HepG2 (cell line): ENCODE results near the gene SDR39U1. TPM values are rescaled to one million over a fixed set of nuclear protein-coding genes. Genes with fewer than 3 reads are reported as not detected.

ENCODE experiments used
- HNF4A ChIP-seq: sonication (generic); formaldehyde crosslinking; IDR thresholded peaks from 2 replicates; pipeline ENCODE4 v1.4.0; 2020; ENCODE audit warnings: missing genetic modification reagents
- NCOR1 ChIP-seq: fragments of 200-600 bp; sonication (generic); IDR thresholded peaks from 2 replicates; pipeline ENCODE4 v1.7.0; 2017; ENCODE audit warnings: antibody characterized with exemption, low read length, borderline replicate concordance
- PAWR ChIP-seq: sonication (generic); formaldehyde crosslinking; IDR thresholded peaks from 2 replicates; pipeline ENCODE4 v1.4.0; 2020; ENCODE audit warnings: missing genetic modification reagents, mild to moderate bottlenecking, borderline replicate concordance
- PTBP1 ChIP-seq: fragments of 200-400 bp; formaldehyde crosslinking; IDR thresholded peaks from 2 replicates; pipeline ENCODE4 v1.6.1; 2018; ENCODE audit warnings: low read length, low read depth; ENCODE audit not compliant: poor library complexity, severe bottlenecking
- RBM39 ChIP-seq: fragments of 200-400 bp; formaldehyde crosslinking; IDR thresholded peaks from one replicate; pipeline ENCODE4 v1.6.1; 2018; ENCODE audit warnings: antibody characterized with exemption, mild to moderate bottlenecking, low read depth, low read length; ENCODE audit not compliant: poor library complexity, severe bottlenecking
- WIZ ChIP-seq: sonication (generic); formaldehyde crosslinking; IDR thresholded peaks from 2 replicates; pipeline ENCODE4 v1.5.1; 2020; ENCODE audit warnings: mild to moderate bottlenecking, missing genetic modification reagents
- ZBTB1 ChIP-seq: sonication (generic); formaldehyde crosslinking; IDR thresholded peaks from 2 replicates; pipeline ENCODE4 v1.4.0; 2020; ENCODE audit warnings: missing genetic modification reagents, borderline replicate concordance
- ZBTB33 ChIP-seq: sonication (generic); formaldehyde crosslinking; IDR thresholded peaks from 2 replicates; pipeline ENCODE4 v1.4.0; 2020; ENCODE audit warnings: missing genetic modification reagents
- ZFP82 ChIP-seq: sonication (generic); formaldehyde crosslinking; IDR thresholded peaks from 2 replicates; pipeline ENCODE4 v1.5.1; 2020; ENCODE audit warnings: mild to moderate bottlenecking, missing genetic modification reagents, borderline replicate concordance
- ZNF280D ChIP-seq: sonication (generic); formaldehyde crosslinking; IDR thresholded peaks from 2 replicates; pipeline ENCODE4 v1.5.1; 2020; ENCODE audit warnings: mild to moderate bottlenecking, missing genetic modification reagents
- ZNF567 ChIP-seq: sonication (generic); formaldehyde crosslinking; IDR thresholded peaks from 2 replicates; pipeline ENCODE4 v1.8.1; 2023; ENCODE audit warnings: mild to moderate bottlenecking, missing genetic modification reagents, borderline replicate concordance
- ZNF616 ChIP-seq: sonication (generic); formaldehyde crosslinking; IDR thresholded peaks from 2 replicates; pipeline ENCODE4 v1.5.0; 2020; ENCODE audit warnings: low read depth, mild to moderate bottlenecking, missing genetic modification reagents
- ZNF644 ChIP-seq: IDR thresholded peaks from 2 replicates; pipeline ENCODE4 v1.6.1; 2016; ENCODE audit warnings: low read depth
- ZXDC ChIP-seq: sonication (generic); formaldehyde crosslinking; IDR thresholded peaks from 2 replicates; pipeline ENCODE4 v1.5.0; 2020; ENCODE audit warnings: mild to moderate bottlenecking, missing genetic modification reagents
- polyA plus RNA-seq, 8 experiments: library from polyadenylated mRNA; depleted of rRNA in 3 of 8; stranded (reverse) in 7 of 8; unstranded in 1 of 8; fragments of >200 nt; fragmentation: Illumina TruSeq in 4 of 8; extraction: Trizol in 4 of 8; gene quantifications; 2 replicates each; pipeline versions ENCODE4 v1.2.1 to v1.2.3, GENCODE V29; 2011 to 2016; ENCODE audit warnings: low read depth in 4 of 8, missing spikeins in 1 of 8, mixed read lengths in 1 of 8; ENCODE audit not compliant: insufficient read depth in 1 of 8
- total RNA-seq, 5 experiments: library from RNA; depleted of rRNA; stranded (reverse); fragments of >200 nt; fragmentation: Illumina TruSeq; extraction: Trizol; gene quantifications; 2 replicates each; pipeline ENCODE4 v1.2.3, GENCODE V29; 2016; ENCODE audit warnings: low read depth in 1 of 5
- TF ChIP-seq, protein P1 (sequence below): sonication (generic); formaldehyde crosslinking; IDR thresholded peaks from 2 replicates; pipeline ENCODE4 v1.4.0; 2020; ENCODE audit warnings: mild to moderate bottlenecking, missing genetic modification reagents
- TF ChIP-seq, protein P2 (sequence below): sonication (generic); formaldehyde crosslinking; conservative IDR thresholded peaks from 2 replicates; pipeline ENCODE4 v1.4.0; 2020; ENCODE audit warnings: missing genetic modification reagents

The SDR39U1 gene
- total and polyA plus RNA-seq, 2 of the 13 experiments (the other 11 are each of a cell fraction or from before 2014, with no cell fraction given): 34.4 to 129 TPM

GRCh38 chr14:24442240-24443052, at the start of gene SDR39U1 (continued):
- TF ChIP-seq ZXDC (CRISPR knock-in tag) (0 out of 2 replicates have a peak, but pooled peaks have one; percentile 90), PAWR (CRISPR knock-in tag) (peak; percentile 14; the same call in 1 of the 2 replicates), ZBTB1 (CRISPR knock-in tag) (peak; percentile 29), ZNF644 (peak; percentile 27; the same call in 1 of the 2 replicates), ZNF616 (CRISPR knock-in tag) (peak; percentile 84), ZFP82 (CRISPR knock-in tag) (0 out of 2 replicates have a peak, but pooled peaks have one; percentile 71), NCOR1 (peak; percentile 80; the same call in 1 of the 2 replicates), ZNF567 (CRISPR knock-in tag) (peak; percentile 99), HNF4A (CRISPR knock-in tag) (peak; percentile 62), ZBTB33 (peak; percentile 9; the same call in 1 of the 2 replicates), RBM39 (peak; percentile 99), ZNF280D (CRISPR knock-in tag) (peak; percentile 85), PTBP1 (no peak), WIZ (CRISPR knock-in tag) (peak; percentile 17; the same call in 1 of the 2 replicates)
- TF ChIP-seq, protein P1, sequence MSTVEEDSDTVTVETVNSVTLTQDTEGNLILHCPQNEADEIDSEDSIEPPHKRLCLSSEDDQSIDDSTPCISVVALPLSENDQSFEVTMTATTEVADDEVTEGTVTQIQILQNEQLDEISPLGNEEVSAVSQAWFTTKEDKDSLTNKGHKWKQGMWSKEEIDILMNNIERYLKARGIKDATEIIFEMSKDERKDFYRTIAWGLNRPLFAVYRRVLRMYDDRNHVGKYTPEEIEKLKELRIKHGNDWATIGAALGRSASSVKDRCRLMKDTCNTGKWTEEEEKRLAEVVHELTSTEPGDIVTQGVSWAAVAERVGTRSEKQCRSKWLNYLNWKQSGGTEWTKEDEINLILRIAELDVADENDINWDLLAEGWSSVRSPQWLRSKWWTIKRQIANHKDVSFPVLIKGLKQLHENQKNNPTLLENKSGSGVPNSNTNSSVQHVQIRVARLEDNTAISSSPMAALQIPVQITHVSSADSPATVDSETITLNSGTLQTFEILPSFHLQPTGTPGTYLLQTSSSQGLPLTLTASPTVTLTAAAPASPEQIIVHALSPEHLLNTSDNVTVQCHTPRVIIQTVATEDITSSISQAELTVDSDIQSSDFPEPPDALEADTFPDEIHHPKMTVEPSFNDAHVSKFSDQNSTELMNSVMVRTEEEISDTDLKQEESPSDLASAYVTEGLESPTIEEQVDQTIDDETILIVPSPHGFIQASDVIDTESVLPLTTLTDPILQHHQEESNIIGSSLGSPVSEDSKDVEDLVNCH: peak; percentile 92; the same call in 1 of the 2 replicates
- TF ChIP-seq, protein P2, sequence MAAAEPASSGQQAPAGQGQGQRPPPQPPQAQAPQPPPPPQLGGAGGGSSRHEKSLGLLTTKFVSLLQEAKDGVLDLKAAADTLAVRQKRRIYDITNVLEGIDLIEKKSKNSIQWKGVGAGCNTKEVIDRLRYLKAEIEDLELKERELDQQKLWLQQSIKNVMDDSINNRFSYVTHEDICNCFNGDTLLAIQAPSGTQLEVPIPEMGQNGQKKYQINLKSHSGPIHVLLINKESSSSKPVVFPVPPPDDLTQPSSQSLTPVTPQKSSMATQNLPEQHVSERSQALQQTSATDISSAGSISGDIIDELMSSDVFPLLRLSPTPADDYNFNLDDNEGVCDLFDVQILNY: peak; percentile 39; the same call in 1 of the 2 replicates
